ENCODE measurements around the gene FRMD8.
A peak's percentile ranks its signal among the peaks of the same experiment; 100 is the strongest.

The FRMD8 gene, protein sequence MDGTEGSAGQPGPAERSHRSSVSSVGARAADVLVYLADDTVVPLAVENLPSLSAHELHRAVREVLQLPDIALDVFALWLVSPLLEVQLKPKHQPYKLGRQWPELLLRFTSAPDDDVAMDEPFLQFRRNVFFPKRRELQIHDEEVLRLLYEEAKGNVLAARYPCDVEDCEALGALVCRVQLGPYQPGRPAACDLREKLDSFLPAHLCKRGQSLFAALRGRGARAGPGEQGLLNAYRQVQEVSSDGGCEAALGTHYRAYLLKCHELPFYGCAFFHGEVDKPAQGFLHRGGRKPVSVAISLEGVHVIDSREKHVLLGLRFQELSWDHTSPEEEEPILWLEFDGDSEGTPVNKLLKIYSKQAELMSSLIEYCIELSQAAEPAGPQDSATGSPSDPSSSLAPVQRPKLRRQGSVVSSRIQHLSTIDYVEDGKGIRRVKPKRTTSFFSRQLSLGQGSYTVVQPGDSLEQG

DNA sequence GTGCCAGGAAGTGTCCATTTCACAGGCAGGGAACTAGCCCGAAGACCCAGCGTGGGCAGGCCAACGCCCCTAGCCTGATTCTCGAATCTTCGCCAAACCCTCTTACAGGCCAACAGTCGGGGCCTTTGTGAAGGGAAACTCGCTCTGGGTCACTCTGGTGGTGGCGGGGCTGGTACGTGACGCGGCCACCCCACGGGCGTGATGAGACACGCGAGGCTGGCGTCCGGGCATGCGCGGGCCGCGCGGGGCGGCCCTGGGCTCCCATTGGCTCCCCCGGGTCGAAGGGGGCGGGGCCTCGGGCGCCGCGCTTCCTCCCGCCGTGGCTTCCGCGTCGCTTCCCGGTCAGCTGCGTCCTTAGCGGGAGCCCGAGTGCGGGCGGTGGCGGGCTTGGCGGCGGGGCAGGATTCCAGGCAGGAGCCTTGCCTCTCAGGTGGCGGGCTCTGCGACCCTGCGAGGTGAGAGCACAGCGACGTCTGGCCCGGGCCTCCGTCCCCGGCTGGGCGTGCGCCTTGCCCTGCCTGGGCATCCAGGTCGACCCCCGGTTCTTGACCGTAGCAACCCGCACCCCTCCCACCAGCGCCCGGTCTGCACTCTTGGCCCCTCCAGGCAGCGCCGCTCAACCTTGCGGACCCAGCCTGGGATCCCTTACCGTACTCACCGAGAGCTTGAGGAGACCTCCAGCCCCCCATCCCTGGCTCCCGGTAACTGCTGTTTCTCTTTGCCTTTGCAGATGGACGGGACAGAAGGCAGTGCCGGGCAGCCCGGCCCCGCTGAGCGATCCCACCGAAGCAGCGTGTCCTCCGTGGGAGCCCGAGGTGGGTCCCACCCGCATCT, at the start of gene FRMD8:
Gene FRMD8, plus strand, starts transcription at position 331 of the 834 bp plus-strand sequence. Its CDS starts 400 bp downstream, at position 731.
- DNase-seq (ENCODE audit: low read depth in 2 of 2), result peak; percentile 80 to 81

DNA sequence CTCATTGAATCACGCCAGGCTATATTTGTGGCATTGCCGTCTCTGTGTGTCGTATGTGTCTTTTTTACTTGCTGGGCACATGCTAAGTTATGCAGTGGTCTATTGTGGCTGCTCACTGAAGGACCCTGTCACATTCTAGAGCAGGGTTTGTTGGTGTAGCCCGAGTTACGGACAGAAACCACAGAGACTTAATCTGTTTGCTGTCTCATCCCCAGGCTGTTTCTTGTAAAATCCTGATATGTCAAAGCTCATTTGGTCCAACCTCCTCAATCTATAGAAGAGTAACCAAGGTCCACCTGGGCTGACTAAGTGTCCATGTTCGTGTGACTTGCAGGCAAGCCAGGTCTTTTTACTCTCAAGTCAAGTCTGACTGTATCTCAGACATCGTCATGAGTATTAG, 47.8 kb upstream of the FRMD8 start:
- no peak for DNase-seq (ENCODE audit: low read depth in 2 of 2)

DNA sequence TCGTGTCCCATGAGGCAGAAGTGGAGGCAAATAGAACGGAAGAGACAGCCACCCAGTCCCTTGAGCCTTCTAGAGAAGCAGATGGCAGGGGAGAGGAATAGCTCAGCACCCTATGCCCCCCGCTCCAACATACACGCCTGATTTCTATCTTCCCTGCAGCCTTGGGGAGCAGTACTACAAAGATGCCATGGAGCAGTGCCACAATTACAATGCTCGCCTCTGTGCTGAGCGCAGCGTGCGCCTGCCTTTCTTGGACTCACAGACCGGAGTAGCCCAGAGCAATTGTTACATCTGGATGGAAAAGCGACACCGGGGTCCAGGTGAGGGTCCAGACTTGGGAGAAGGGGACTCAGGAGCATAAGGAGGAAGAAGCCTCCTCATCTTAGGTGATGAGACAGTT, 46.2 kb upstream of the FRMD8 start:
- no peak for DNase-seq (ENCODE audit: low read depth in 2 of 2)

DNA sequence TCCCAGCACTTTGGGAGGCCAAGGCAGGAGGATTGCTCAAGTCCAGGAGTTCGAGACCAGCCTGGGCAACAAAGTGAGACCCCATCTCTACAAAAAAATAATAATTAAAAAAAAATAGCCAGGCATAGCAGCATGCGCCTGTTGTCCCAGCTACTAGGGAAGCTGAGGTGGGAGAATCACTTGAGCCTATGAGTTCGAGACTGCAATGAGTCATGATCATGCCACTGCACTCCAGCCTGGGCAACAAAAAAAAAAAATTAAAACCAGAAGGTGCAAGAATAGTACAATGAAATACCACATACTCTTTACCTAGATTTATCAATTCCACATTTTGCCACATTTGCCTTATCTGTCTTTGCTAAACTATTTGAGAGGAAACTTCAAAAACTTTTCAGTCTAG, 44.6 kb upstream of the FRMD8 start:
- no peak for DNase-seq (ENCODE audit: low read depth in 2 of 2)

DNA sequence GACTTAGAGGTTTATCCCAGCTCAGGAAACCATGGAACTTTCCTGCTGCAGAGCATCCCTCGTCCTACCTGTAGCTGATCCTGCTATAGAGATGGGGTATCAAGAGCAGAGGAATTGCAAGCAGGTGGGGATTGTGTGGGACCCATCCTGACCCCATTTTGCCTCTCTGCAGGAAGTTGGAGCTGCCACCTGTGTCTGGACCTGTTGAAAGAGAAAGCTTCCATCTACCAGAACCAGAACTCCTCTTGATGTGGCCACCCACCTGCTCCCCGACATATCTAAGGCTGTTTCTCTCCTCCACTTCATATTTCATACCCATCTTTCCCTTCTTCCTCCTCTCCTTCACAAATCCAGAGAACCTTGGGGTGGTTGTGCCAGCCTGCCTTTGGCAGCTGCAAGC, 34.9 kb upstream of the FRMD8 start:
- no peak for DNase-seq (ENCODE audit: low read depth in 2 of 2)

DNA sequence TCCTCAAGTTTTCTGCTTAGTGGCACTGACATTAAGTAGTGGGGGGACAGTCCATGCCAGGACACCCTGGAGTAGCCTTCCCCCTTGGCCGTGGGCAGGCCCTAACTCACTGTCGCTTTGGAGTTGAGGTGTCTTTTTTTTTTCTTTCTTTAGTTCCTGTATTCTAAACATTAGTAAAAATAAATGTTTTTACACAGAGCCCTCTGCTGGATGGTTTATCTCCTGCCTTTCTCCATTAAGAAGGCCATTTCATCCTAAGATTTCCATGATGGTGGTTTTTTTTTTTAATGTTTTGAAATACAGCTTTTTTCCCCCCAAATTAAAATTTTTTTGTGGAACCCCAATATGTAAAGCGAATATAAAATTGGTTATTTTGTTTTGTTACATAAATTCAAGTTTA, 33.7 kb upstream of the FRMD8 start:
- DNase-seq (ENCODE audit: low read depth in 2 of 2), result no peak

DNA sequence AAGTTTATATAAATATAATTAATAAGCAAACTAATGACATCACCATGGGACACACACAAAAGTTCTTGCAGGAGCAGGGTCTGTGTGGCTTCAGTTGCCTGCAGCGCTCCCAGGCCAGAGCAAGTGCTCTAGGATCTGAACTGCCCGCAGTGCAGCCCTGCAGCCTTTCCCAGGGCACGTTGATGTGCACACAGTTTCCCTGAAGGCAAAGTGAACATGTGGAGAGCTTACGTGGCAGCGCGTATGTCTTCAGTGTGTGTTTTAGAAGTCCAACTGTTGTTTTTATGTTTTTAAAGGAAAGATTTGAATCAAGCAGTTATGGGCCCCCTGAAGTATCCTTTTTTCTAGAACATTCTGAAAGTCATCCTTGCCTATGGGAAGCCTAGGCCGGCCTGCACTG, 33.1 kb upstream of the FRMD8 start:
- no peak for DNase-seq (ENCODE audit: low read depth in 2 of 2)

DNA sequence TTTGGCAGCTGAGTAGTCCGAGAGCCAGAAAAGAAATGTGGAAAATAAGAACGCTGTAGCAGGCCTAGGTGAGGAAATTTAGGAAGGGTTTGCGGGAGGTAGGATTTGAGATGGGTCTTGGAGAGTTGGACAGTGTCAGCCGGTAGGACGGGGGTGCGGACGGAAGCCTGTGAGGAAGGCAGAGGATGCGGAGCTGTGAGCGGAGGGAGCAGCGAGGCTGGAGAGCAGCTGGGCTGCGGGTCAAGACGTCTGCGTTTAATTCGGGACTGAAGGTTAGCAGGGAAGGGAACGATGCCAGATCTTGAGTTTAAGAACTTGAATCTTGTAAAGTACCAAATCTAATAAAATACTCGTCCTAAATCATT, 32.6 kb upstream of the FRMD8 start:
- no peak for DNase-seq (ENCODE audit: low read depth in 2 of 2)

DNA sequence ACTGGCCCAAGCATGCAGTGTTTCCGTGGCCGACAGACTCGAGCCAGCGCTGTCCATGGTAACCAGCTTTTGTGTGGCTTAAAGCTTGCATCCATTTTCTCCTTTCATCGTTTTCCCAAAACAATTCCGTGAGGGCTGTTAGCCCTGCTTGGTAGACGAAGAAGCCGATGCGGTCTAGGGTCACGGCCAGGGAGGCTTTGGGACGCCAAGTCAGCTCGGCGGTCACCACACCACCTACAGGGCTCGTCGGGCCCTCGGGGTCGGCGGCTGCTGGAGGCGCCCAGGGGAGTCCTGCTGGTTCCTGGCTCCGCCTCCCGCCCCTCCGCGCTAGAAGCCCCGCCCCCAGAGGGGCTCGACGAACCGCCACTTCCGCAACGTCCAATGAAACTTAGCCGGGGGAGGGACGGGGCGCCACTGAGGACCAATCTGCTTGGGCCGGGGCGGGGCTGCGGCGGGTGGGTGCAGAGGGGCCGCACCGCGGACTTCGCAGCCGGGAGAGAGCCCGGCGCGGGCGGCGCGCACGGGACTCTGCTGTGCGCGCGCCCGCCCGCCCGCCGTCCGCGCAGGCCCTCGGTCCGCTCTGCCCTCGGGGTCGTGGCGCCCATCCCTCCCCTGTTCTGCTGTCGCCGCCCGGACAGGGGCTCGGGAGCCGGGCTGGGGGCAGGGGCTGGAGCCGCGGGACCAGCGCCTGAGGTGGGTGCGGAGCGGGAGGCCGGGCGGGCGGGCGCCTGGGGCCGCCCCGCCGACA, 32.0 kb upstream of the FRMD8 start, which contains the start of gene TIGD3:
Gene TIGD3, plus strand, starts transcription at position 487 of the 748 bp plus-strand sequence. CDS start 1,058 bp downstream, outside the sequence.
- DNase-seq (ENCODE audit: low read depth in 2 of 2), result peak; percentile 97 to 99

DNA sequence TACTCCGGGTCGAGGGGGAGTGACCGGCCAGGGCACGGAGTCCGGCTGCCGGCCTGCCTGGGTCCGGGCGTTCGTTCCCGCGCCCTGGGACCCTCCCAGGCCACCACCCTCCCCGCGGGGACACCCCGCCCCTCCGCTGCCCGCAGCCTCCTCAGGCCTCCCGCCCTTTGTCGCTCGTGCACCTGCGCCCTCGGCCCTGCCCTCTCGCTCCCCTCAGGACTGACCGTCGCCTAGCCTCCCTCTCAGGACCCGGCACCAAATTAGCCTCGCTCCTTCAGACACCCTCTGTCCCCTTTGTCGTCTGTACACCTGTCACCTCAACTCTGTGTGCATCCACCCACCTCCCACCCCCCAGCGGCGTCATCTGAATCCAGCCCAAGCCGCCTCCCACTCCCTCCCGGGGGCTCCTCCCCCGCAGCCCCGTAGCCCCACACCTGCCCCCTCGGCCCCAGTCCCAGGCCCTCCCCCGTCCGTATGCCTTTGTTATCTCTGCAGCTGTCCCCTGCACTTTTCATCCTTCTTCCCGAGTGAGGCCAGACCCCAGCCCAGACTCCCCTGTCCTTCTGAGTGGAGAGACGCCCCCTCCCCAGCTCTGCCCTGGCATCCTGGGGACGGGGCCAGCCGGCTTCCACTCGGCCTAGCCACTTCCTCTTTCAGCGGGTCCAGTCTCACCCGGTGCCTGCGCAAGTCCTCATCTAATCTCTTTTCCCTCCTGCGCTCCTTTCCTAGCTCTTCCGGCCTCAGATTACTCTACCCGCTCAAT, 31.2 kb upstream of the FRMD8 start:
- DNase-seq (ENCODE audit: low read depth in 2 of 2), result peak; percentile 22 to 23

DNA sequence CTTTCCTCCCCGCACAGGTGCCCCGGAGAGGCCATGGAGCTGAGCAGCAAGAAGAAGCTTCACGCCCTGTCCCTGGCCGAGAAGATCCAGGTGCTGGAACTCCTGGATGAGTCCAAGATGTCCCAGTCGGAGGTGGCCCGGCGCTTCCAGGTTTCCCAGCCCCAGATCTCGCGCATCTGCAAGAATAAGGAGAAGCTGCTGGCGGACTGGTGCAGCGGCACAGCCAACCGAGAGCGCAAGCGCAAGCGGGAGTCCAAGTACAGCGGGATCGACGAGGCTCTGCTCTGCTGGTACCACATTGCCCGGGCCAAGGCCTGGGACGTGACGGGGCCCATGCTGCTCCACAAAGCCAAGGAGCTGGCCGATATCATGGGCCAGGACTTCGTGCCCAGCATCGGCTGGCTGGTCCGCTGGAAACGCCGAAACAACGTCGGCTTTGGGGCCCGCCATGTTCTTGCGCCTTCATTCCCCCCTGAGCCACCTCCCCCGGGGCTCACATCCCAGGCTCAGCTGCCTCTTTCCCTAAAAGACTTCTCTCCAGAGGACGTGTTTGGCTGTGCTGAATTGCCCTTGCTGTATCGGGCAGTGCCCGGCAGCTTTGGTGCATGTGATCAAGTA, 30.6 kb upstream of the FRMD8 start:
- no peak for DNase-seq (ENCODE audit: low read depth in 2 of 2)

DNA sequence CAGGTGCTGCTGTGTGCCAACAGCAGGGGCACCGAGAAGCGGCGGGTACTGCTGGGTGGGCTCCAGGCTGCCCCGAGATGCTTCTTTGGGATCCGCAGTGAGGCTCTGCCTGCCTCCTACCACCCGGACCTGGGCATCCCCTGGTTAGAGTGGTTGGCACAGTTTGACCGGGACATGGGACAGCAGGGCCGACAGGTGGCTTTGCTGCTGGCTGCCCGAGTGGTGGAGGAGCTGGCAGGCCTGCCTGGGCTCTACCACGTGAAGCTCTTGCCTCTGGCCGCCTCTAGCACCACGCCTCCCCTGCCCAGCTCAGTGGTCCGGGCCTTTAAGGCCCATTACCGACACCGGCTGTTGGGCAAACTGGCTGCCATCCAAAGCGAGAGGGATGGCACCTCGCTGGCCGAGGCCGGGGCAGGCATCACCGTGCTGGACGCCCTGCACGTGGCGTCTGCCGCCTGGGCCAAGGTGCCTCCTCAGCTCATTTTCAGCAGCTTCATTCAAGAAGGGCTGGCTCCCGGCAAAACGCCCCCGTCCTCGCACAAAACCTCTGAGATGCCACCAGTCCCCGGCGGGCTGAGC, 30.0 kb upstream of the FRMD8 start:
- no peak for DNase-seq (ENCODE audit: low read depth in 2 of 2)

DNA sequence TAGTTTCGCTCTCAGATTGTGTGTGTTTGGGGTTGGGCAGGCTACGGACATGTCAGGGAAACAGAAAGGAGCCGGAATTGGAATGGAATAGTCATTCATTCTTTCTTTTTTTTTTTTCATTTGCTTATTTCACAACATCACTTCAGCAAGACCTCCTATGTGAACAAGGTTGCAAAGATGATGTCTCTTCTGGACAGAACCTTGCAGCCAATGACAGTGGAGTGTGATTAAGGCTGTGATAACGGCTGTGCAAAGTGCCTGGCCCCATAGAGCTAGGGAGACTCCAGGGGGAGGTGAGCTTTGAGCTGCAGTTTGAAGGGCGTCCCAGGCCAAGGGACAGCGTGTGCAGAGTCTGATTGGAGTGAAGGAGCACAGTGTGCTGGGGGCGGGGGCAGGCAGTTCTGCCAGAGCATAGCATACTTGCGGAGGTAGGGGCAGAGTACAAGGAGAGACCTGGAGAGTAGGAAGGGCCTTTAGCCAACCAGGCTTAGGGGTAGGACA, 28.5 kb upstream of the FRMD8 start:
- DNase-seq (ENCODE audit: low read depth in 2 of 2), result no peak

DNA sequence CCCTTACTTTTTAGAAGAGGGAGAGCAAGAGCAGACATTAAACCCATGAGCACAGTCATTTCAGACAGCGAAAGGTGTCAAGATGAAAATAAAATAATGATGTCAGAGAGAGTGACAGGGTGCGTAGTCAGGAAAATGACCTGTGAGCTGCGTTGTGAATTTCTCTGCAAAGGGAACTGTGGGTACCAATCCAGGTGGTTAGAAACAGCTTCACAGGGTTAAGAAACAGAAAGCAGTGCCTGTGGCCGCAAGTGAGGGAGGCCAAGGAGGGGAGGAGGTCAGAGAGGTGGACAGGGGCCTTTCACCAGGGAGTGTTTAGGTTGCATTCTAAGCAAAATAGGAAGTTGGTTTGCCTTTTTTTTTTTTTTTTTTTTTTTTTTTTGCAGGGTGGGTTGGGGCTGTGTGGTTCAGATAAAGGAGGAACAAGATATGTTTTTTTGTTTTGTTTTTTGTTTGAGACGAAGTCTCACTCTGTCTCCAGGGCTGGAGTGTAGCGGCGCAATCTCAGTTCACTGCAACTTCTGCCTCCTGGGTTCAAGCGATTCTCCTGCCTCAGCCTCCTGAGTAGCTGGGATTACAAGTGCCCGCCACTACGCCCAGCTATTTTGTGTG, 24.0 kb upstream of the FRMD8 start:
- DNase-seq (ENCODE audit: low read depth in 2 of 2), result no peak

DNA sequence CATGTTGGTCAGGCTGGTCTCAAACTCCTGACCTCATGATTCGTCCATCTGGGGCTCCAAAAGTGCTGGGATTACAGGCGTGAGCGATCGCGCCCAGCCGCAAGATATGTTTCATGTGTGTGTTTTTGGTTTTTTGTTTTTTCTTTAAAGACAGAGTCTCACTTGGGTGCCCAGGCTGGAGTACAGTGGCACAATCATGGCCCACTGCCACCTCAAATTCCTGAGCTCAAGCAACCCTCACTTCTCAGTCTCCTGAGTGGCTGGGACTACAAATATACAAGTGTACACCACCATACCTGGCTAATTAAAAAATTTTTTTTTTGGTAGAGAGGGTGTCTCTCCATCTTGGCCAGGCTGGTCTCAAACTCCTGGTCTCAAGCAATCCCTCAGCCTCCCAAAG, 23.5 kb upstream of the FRMD8 start:
- no peak for DNase-seq (ENCODE audit: low read depth in 2 of 2)

DNA sequence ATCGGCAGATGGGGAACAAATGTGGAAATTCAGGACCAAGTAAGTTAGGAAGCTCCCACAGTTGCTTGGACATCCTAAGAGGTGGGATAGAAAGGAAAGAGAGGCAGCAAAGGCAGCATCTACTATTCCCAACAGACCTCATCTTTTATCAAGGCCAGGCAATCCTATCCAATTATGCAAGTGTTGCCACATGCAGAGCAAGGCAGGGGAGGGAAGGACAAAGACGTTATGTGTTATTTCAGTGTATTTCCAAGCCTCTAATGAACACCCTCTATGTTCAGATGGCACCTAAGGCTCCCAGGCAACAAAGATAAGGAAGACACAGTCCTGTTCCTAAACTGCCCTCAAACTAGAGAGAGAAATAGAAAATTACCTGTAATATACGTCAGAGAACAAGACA, 22.7 kb upstream of the FRMD8 start:
- DNase-seq (ENCODE audit: low read depth in 2 of 2), result no peak

DNA sequence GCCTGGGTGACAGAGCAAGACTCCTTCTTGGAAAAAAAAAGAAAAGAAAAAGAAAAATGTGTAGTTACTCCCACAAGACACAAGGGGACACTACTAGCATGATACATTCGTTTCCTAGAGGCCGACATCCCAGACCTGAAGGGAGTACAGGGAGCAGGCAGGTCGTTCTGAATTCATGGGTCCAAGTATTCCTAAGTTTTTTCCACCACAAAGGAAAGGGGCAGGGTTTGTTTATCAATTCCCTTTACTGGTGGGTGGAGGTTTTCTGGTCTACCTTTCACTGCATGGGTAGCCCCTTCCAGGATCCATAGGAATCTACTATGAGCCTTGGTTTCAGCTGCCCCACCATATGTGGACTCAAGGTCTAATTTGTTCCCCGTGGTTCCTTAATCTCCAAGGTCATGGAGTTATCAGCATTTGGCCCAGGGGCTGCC, 20.1 kb upstream of the FRMD8 start:
- DNase-seq (ENCODE audit: low read depth in 2 of 2), result no peak

DNA sequence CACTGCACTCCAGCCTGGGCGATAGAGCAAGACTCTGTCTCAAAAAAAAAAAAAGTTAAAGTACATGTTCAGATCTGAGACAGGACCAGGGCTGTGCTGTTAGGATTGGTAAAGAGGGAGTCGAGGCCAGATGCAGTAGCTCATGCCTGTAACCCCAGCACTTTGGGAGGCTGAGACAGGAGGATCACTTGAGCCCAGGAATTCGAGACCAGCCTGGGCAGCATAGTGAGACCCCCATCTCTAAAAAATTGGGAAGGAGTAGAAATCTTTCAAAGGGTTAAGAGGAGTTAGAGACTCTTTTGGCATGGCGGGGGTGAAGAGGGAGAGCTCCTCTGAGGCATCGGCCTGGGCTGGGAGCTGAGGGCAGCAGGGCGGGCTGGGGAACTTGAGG, 15.8 kb upstream of the FRMD8 start:
- DNase-seq (ENCODE audit: low read depth in 2 of 2), result no peak

DNA sequence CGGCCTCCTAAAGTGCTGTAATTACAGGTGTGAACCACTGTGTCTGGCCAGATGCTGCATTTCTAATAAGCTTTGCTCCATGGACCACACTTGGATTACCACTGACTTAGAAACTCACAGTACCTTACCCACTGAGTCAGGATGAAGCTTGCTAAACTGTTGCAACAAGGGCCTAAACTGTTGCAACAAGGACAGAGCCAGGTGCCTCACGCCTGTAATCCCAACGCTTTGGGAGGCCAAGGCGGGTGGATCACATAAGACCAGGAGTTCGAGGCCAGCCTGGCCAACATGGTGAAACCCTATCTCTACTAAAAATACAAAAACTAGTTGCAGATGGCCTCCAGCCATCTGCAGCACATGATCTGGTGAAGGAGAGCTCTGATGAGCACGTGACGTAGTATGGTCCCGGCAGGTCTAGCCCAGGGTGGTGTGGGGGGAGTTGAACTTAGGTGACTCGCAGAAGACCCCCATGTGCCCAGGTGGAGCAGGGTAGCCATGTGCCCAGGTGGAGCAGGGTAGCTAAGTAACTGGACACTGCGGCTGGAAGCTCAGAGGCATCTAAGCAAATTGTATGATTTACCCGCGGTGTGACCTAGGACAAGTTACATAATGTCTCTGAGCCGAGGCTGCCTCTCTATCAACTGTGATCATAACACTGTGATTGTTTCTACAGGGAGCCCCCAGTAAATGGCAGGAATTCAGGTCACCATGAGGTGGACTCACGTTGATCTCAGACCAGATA, 12.4 kb upstream of the FRMD8 start:
- DNase-seq (ENCODE audit: low read depth in 2 of 2), result no peak

Measured in stimulated activated CD8-positive, alpha-beta memory T cell treated with anti-CD3 and anti-CD28 coated beads, Interleukin-2, amount 100 ng/mL, for 48 hours (primary cell).